NCI-H1092 treated with DMSO at 0.1 percent for 48 hours (cell line): Measurements from ENCODE around the gene MYCL.
"Not testable (repeated sequence)": the region's sequence is repeated elsewhere in the genome, so short reads cannot be mapped to it uniquely, and the experiment has no call there.

Experiments used
- DNase-seq: peaks from one replicate; lab custom pipeline; 2025; lab: John Stamatoyannopoulos, UW

The MYCL gene

GRCh38 chr1:39890273-39890672 is 11.4 kb downstream of the MYCL start:
- no peak for DNase-seq

- peak; percentile 100 for DNase-seq
These were observed 14.9 kb downstream of the MYCL start for GRCh38 chr1:39886757-39887231.

- DNase-seq, result no peak
These were observed 16.2 kb downstream of the MYCL start for GRCh38 chr1:39885516-39885915.

GRCh38 chr1:39882152-39882551 is 19.6 kb downstream of the MYCL start:
- no peak for DNase-seq

GRCh38 chr1:39877980-39878956 is 23.4 kb downstream of the MYCL start:
- no peak for DNase-seq

- DNase-seq, result no peak
These were observed 24.4 kb downstream of the MYCL start for GRCh38 chr1:39877231-39877778.

GRCh38 chr1:39876144-39876543 is 25.6 kb downstream of the MYCL start:
- no peak for DNase-seq

GRCh38 chr1:39872698-39873097 is 29.0 kb downstream of the MYCL start:
- no peak for DNase-seq

GRCh38 chr1:39871796-39872195 is 29.9 kb downstream of the MYCL start:
- DNase-seq, result no peak

- not testable (repeated sequence) for DNase-seq
These were observed 30.7 kb downstream of the MYCL start for GRCh38 chr1:39871043-39871442.

GRCh38 chr1:39869538-39870112 is 32.1 kb downstream of the MYCL start:
- DNase-seq, result not testable (repeated sequence)

GRCh38 chr1:39866767-39867166 is 35.0 kb downstream of the MYCL start:
- DNase-seq, result no peak

- DNase-seq, result no peak
These were observed 36.0 kb downstream of the MYCL start for GRCh38 chr1:39865762-39866161.

- DNase-seq, result no peak
These were observed 38.5 kb downstream of the MYCL start for GRCh38 chr1:39863177-39863576.

GRCh38 chr1:39861003-39861402 is 40.7 kb downstream of the MYCL start:
- no peak for DNase-seq

- DNase-seq, result no peak
These were observed 41.6 kb downstream of the MYCL start for GRCh38 chr1:39859859-39860812.

- DNase-seq, result no peak
These were observed 43.4 kb downstream of the MYCL start for GRCh38 chr1:39858315-39858714.

- no peak for DNase-seq
These were observed 44.4 kb downstream of the MYCL start for GRCh38 chr1:39857126-39857878.

- no peak for DNase-seq
These were observed 47.0 kb downstream of the MYCL start for GRCh38 chr1:39854738-39855137.

GRCh38 chr1:39854314-39854713 is 47.4 kb downstream of the MYCL start:
- DNase-seq, result no peak

GRCh38 chr1:39852876-39853275 is 48.8 kb downstream of the MYCL start:
- no peak for DNase-seq
